Kidney epithelial cell (primary cell): ENCODE measurements around the gene DBF4B. TPM values are rescaled to one million over a fixed set of nuclear protein-coding genes. Genes with fewer than 3 reads are reported as not detected.
"Not testable (repeated sequence)": the region's sequence is repeated elsewhere in the genome, so short reads cannot be mapped to it uniquely, and the experiment has no call there.

ENCODE experiments used
- DNase-seq: peaks from one replicate; pipeline ENCODE4 v3.0.0-alpha.2; 2010; ENCODE audit warnings: low read depth
- H3K27me3 ChIP-seq: 2 replicates; pipeline ENCODE4 v1.6.0; 2011; ENCODE audit warnings: low read length; ENCODE audit not compliant: control insufficient read depth, insufficient read depth
- H3K36me3 ChIP-seq: 2 replicates; pipeline ENCODE4 v1.5.1; 2011; ENCODE audit warnings: low read length; ENCODE audit not compliant: control insufficient read depth, insufficient read depth
- H3K4me3 ChIP-seq: 2 replicates; pipeline ENCODE4 v1.5.1; 2011; ENCODE audit warnings: low read depth, mild to moderate bottlenecking, control low read depth, low read length
- CTCF ChIP-seq: IDR thresholded peaks from 2 replicates; pipeline ENCODE4 v1.5.1; 2011; ENCODE audit warnings: mild to moderate bottlenecking, moderate library complexity, low read length, control low read depth, inconsistent platforms; ENCODE audit not compliant: insufficient read depth, poor library complexity, severe bottlenecking
- total RNA-seq: library from RNA; depleted of rRNA; stranded (reverse); fragments of >200 nt; gene quantifications from 2 replicates; pipeline ENCODE4 v1.2.3, GENCODE V29; 2015

DBF4B gene
- total RNA-seq, 1 donor from 2014 or later, result 10.2 TPM

- Histone ChIP-seq H3K36me3 (no peaks in the 10 kb centered on the region), H3K27me3 (no peaks in the 10 kb centered on the region), H3K4me3 (no peak overlapping the region)
- TF ChIP-seq CTCF, result no peak
- DNase-seq, result peak; percentile 67
Measured at GRCh38 chr17:44738214-44738906, 29.9 kb downstream of the DBF4B start.

- H3K27me3 ChIP-seq, result no peaks in the 10 kb centered on the region
- TF ChIP-seq CTCF, result no peak
- H3K36me3 ChIP-seq, result no peaks in the 10 kb centered on the region
- DNase-seq, result no peak
- no peak overlapping the region for H3K4me3 ChIP-seq
Measured at GRCh38 chr17:44741316-44741715, 32.9 kb downstream of the DBF4B start.

- Histone ChIP-seq H3K36me3 (no peaks in the 10 kb centered on the region), H3K27me3 (no peaks in the 10 kb centered on the region)
Measured at GRCh38 chr17:44745301-44745700, 36.8 kb downstream of the DBF4B start.

DNA sequence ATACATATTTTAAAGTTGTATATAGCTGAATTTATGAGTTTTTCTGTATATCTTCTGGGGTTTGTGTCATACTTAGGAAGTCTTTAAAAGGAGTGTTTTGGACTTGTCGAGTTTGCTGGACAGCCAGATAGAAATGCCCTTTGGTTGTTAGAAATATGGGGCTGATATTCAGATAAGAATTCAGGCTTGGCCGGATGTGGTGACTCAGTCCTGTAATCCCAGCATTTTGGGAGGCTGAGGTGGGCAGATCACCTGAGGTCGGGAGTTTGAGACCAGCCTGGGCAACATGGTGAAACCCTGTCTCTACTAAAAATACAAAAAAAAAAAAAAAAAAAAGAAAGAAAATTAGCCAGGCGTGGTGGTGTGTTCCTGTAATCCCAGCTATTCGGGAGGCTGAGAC, 37.3 kb downstream of the DBF4B start:
- DNase-seq, H3K27me3 ChIP-seq, H3K4me3 ChIP-seq, H3K36me3 ChIP-seq: not testable (repeated sequence)

More at GRCh38 chr17:44745301-44745700, 36.8 kb downstream of the DBF4B start:
- H3K4me3 ChIP-seq, result no peak overlapping the region
- DNase-seq, result no peak
- no peak for TF ChIP-seq CTCF

DNA sequence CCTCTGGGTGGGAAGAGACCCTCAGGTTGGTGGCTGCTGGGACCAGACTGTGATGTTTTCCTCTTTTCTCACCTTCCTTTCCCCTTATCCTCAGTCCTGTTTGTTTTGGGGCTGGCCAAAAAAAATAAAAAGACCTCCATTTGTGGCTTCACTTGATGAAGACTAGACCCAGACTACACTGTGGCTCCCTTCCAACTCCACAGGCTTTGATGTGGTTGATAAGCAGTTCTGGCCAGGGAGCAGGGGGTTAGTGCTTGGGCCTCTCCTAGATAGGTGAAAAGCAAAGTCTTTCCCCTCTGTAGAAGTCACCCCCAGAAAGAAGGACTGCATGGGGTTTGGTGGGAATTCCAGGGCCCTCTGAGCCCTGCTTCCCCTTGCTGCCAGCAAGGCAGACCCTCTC, 39.1 kb downstream of the DBF4B start:
- Histone ChIP-seq H3K27me3 (no peaks in the 10 kb centered on the region), H3K4me3 (no peak overlapping the region), H3K36me3 (no peaks in the 10 kb centered on the region)
- no peak for DNase-seq
- TF ChIP-seq CTCF, result no peak

DNA sequence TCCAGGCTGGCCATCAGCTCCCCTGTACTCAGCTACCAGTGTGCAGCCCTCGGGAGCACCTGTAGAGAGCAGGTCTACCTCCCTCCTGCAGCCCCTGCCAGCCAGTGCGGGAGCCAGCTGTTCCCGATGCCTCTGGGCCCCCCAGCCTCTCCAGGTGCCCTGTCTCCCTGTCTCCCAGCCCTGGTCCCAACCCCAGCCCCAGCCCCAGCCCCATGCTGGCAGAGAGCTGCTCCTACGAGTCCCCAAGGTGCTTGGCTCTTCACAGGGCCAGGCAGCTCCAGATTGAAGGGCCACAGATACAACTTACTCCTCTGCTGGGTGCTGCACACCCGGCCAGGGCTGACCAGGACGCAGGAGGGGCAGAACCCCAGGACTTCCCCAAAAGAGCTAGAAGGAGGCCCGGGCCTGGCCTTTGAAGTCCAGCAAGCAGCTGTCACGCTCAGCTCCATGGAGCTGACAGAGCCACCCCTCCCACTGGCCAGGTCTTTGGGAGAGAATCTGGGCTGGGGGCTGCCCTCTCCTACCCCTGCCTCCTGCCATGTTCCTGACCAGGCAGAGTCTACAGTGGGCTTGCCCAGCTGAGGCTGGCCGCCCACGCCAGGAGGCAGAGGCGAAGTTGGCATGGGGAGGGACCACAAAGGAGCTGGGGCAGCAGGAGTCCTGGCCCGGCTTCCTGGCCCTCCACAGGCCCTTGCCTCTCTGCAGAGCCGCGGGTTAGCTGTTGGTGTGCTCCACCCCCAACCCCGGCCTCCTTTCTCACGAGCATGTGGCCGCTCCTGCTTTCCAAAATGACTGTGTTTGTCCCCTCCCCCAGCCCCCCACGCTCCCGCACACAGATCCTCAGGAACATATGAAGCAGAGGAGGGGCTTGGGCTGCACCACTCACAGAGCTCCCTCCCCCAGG, 40.9 kb downstream of the DBF4B start:
- no peak for DNase-seq
- H3K27me3 ChIP-seq, result no peaks in the 10 kb centered on the region
- H3K4me3 ChIP-seq, result no peak overlapping the region
- no peaks in the 10 kb centered on the region for H3K36me3 ChIP-seq
- no peak for TF ChIP-seq CTCF
